IPS-20b (cell line): ENCODE data around the gene CD40LG.

Experiments
- H3K27ac ChIP-seq: one replicate; pipeline ENCODE4 v1.5.1; 2013; ENCODE audit warnings: low read length
- H3K27me3 ChIP-seq: 2 replicates; pipeline ENCODE4 v1.6.1; 2013; ENCODE audit warnings: mild to moderate bottlenecking, low read length, inconsistent platforms; ENCODE audit not compliant: insufficient read depth
- H3K36me3 ChIP-seq: 2 replicates; pipeline ENCODE4 v1.6.1; 2013; ENCODE audit warnings: low read depth, mild to moderate bottlenecking, inconsistent platforms, low read length, moderate library complexity; ENCODE audit not compliant: insufficient read depth
- H3K4me1 ChIP-seq: 2 replicates; pipeline ENCODE4 v1.6.1; 2013; ENCODE audit warnings: mild to moderate bottlenecking, control low read depth, inconsistent platforms, low read length, moderate library complexity; ENCODE audit not compliant: insufficient read depth
- H3K4me3 ChIP-seq: 2 replicates; pipeline ENCODE4 v1.5.1; 2013; ENCODE audit warnings: mild to moderate bottlenecking, low read length, inconsistent platforms
- H3K9ac ChIP-seq: 2 replicates; pipeline ENCODE4 v1.6.1; 2013; ENCODE audit warnings: low read depth, mild to moderate bottlenecking, inconsistent platforms, low read length, moderate library complexity
- H3K9me3 ChIP-seq: 2 replicates; pipeline ENCODE4 v1.6.1; 2013; ENCODE audit warnings: mild to moderate bottlenecking, low read depth, low read length, inconsistent platforms; ENCODE audit not compliant: insufficient read depth

CD40LG gene

DNA sequence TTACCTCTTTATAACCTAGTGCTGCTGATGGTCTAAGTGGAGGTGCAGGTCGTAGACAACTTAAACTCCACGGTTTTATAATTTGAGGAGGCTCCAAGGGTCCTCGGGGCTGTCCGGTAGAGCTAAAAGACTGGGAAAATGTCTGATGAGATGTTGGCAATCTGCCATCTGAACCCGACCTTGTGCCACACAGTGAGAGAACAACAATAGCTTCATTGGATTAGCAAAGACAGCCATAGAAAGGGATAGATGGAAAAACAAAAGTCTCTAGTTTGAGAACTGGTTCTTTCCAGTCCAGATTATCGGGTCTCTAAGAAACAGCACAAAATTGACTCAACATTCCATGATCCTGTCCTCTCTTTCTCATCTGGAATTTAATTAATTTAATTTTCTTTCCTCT is 31.6 kb downstream of the CD40LG start:
- no peak overlapping the region for H3K27ac ChIP-seq
- no peaks in the 10 kb centered on the region for H3K9me3 ChIP-seq
- H3K4me3 ChIP-seq, result no peak overlapping the region
- H3K4me1 ChIP-seq, result no peaks in the 10 kb centered on the region
- H3K9ac ChIP-seq, result no peak overlapping the region
- H3K36me3 ChIP-seq, result no peaks in the 10 kb centered on the region
- no peaks in the 10 kb centered on the region for H3K27me3 ChIP-seq

DNA sequence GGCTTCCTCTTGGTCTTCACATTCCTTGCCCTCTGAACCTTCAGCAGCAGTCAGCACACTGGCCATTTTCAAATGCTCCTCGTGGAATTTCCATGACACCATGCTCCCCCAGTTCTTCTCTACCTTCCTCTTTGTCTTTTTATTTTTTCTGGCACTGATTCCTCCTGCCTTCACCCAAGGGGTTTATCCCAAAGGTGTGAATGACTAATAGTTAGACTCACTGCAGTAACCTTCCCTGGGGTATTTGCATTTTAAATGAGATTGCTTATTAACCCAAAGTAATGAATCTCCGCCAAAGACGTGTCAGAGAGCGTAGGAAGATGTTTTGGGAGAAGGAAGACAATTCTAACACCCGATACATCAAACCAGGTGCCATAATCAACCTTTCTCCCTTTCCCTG is 36.2 kb downstream of the CD40LG start:
- Histone ChIP-seq H3K9me3 (no peaks in the 10 kb centered on the region), H3K9ac (no peak overlapping the region), H3K36me3 (no peaks in the 10 kb centered on the region), H3K27me3 (no peaks in the 10 kb centered on the region), H3K4me1 (peaks cover 4% of the 10 kb centered on the region; the same call in 1 of the 2 replicates), H3K4me3 (no peak overlapping the region), H3K27ac (no peak overlapping the region)

DNA sequence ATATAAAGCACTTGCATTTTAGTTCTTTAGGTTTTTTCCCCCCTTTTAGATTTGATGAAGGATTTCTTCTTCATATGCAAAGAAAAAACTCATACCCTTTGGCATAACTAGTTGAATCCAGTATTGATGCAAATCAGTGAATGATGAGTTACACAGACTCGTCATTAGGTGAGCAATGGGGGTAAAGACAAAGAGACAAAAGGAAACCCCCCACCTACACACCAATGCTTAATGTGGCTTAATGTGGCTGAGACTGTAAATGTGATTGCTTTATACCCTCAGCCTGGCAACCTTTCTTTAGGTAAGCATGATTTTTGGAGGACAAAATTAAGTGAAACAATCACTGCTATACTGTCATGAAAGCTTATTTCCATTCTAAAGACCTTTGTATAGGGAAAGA is 39.5 kb downstream of the CD40LG start:
- no peaks in the 10 kb centered on the region for H3K36me3 ChIP-seq
- no peak overlapping the region for H3K4me3 ChIP-seq
- no peaks in the 10 kb centered on the region for H3K27me3 ChIP-seq
- no peak overlapping the region for H3K9ac ChIP-seq
- no peaks in the 10 kb centered on the region for H3K9me3 ChIP-seq
- H3K27ac ChIP-seq, result no peak overlapping the region
- H3K4me1 ChIP-seq, result peaks cover 12% of the 10 kb centered on the region; the same call in 1 of the 2 replicates

DNA sequence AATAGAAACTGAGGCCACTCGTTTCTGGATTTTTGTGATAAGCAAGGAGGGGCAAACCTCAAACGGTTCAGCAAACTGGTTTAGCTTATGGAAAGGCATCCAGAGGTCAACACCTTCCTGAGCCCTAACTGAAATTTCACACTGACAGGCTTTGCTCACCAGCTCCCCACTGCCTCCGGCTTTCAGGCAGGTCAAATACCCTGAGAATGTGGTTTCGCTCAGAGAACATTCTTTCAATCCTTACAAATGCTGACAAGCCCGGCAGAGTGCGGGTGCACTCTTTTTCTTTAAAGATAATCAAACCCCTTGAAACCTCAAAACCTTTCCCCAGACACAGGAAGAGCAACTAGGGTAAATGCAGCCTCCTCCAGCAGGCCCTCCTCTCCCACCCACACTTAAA is 41.5 kb downstream of the CD40LG start:
- Histone ChIP-seq H3K9me3 (no peaks in the 10 kb centered on the region), H3K27me3 (no peaks in the 10 kb centered on the region), H3K27ac (no peak overlapping the region), H3K4me1 (peaks cover 12% of the 10 kb centered on the region; the same call in 1 of the 2 replicates), H3K4me3 (no peak overlapping the region), H3K9ac (peak overlapping the region; percentile 21; the same call in 1 of the 2 replicates), H3K36me3 (no peaks in the 10 kb centered on the region)

DNA sequence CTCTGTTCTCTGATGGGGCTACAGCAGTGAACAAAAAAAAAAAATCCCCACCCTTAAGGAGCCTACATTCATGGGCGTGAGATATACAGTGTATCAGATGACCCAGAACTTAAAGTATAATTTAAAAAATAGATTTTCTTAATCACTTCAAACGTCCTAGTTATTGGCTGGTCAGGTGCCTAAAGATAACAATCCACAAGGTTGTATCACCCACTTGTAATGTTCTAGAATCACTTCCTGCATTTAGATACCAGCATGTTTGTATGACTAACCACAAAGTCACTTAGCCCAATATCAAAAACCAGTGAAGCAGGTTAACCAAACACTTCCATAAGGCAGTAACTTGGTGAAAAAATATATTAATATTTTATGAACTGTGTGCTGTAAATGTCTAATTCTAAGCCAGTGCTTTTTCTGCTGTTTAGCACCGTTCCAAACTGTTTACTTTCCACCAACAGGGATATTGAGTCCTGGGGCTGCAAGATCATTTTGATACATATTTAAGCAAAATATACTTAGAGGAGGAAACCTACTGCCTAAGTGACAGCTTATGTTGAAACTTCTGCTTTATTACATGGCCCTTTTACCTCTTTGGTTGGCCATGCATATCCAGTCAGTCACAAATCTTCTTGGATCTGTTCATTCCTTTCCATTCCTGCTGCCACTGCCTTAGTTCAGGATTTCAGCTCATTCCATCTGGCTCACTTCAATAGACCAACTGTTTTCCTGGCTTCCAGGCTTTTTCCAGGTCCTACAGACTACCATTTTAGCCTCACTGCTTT is 43.3 kb downstream of the CD40LG start:
- Histone ChIP-seq H3K4me1 (peaks cover 12% of the 10 kb centered on the region; the same call in 1 of the 2 replicates), H3K27me3 (no peaks in the 10 kb centered on the region)

DNA sequence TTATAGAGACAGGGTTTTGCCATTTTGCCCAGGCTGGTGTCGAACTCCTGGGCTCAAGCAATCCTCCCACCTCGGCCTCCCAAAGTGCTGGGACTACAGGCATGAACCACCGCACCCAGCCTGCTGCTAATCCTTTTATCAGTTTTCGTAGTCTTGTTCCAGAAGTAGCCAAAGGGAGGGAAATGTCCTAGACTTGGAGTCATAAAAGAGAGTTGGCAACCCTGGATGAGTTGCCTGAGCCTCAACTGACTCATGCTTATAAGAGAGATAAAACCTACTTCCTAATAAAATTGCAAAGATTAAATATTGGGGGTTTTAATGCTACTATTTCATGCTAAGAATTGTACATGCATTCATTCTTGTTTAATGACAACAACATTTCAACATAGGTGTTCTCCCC is 44.3 kb downstream of the CD40LG start:
- H3K4me1 ChIP-seq, result peaks cover 12% of the 10 kb centered on the region; the same call in 1 of the 2 replicates
- no peak overlapping the region for H3K27ac ChIP-seq
- no peaks in the 10 kb centered on the region for H3K36me3 ChIP-seq
- H3K9ac ChIP-seq, result no peak overlapping the region
- H3K27me3 ChIP-seq, result no peaks in the 10 kb centered on the region
- no peak overlapping the region for H3K4me3 ChIP-seq
- no peaks in the 10 kb centered on the region for H3K9me3 ChIP-seq

More for the DNA sequence above, 43.3 kb downstream of the CD40LG start:
- no peak overlapping the region for H3K4me3 ChIP-seq
- H3K9ac ChIP-seq, result no peak overlapping the region
- H3K36me3 ChIP-seq, result no peaks in the 10 kb centered on the region
- H3K9me3 ChIP-seq, result no peaks in the 10 kb centered on the region
- H3K27ac ChIP-seq, result no peak overlapping the region

DNA sequence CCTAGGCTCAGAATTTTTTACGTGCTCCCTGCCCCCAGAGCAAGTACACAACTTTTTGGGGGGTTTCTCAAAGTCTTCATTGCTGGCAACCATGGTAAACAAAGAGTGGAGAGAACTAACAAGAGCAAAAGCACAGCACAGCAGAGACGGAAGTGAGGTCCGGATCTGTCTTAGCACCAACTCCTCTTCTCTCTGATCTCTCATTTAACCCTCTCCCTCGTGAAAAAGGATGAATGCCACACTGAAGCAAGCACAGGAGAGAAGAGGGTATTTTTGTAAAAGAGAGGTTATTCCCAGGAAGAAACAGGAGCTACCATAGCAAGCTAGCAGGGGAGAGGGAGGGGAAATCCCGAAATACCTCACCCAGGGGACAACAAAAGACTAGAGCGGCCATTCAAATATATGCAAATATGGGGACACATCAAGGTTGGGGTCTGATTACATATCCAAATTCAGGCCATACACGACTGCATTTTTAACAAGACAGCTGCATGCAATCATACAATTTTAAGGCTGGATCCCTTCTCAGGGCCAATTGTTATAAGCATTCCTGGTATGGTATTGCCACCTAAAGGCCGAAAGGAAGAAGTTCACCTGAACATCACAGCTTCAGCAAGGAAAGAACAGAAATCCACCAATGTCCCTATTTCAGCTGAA is 46.6 kb downstream of the CD40LG start:
- Histone ChIP-seq H3K9me3 (no peaks in the 10 kb centered on the region), H3K27ac (peak overlapping the region; percentile 20), H3K4me1 (peaks cover 5% of the 10 kb centered on the region; the same call in 1 of the 2 replicates), H3K36me3 (no peaks in the 10 kb centered on the region), H3K4me3 (0 out of 2 replicates have a peak overlapping the region, but pooled peaks have one; percentile 20), H3K9ac (peak overlapping the region; percentile 57; the same call in 1 of the 2 replicates), H3K27me3 (no peaks in the 10 kb centered on the region)

DNA sequence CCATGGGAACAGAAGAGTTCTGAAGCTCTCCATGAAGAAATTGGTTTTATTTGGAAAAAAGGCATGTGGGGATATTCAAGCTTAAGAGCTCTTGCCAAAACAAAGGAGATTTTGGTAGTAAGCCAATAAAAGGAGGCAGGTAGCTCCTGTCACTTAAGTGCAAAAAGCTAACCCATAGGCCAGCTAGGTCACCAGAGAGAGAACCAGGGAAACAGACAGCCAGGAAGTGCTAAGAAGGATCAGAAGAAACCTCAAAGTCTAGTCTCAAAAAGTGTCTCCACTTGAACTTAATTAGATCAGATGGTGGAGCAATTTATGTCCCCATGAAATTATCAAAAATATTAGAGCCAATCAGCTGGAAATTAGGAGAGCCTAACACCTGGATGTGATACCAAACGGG is 49.2 kb downstream of the CD40LG start:
- Histone ChIP-seq H3K27ac (no peak overlapping the region), H3K27me3 (no peaks in the 10 kb centered on the region)

DNA sequence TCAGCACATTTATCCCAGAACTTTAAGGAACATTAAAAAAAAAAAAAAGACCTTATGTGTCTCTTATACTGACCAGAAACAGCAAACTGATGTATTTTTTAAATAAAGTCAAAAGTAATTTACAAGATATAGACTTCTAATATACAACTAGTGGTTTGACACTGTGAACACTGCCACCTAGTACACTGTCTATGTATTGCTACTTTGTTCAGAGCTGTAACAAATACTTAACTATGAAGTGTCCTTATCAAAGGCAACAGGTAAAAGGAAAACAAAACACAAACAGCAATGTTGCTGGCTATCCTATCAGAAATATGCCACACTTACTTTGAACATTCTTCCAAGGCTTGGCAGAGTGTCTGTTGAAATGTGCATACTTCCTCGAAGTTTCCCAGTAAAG is 60.4 kb downstream of the CD40LG start:
- H3K27me3 ChIP-seq, result no peaks in the 10 kb centered on the region
- H3K36me3 ChIP-seq, result no peaks in the 10 kb centered on the region
- H3K9ac ChIP-seq, result no peak overlapping the region
- H3K9me3 ChIP-seq, result no peaks in the 10 kb centered on the region
- no peak overlapping the region for H3K27ac ChIP-seq
- H3K4me1 ChIP-seq, result peaks cover 7% of the 10 kb centered on the region; the same call in 1 of the 2 replicates
- H3K4me3 ChIP-seq, result no peak overlapping the region

More for the DNA sequence above, 49.2 kb downstream of the CD40LG start:
- H3K4me1 ChIP-seq, result no peaks in the 10 kb centered on the region
- H3K4me3 ChIP-seq, result no peak overlapping the region
- H3K9me3 ChIP-seq, result no peaks in the 10 kb centered on the region
- no peak overlapping the region for H3K9ac ChIP-seq
- no peaks in the 10 kb centered on the region for H3K36me3 ChIP-seq
